ENCODE measurements around the gene CCNQ. TPM values are rescaled to one million over a fixed set of nuclear protein-coding genes. Genes with fewer than 3 reads are reported as not detected.

CCNQ gene
- total and polyA plus RNA-seq, 8 donors: 10.8 to 18.7 (median 13.6) TPM

DNA sequence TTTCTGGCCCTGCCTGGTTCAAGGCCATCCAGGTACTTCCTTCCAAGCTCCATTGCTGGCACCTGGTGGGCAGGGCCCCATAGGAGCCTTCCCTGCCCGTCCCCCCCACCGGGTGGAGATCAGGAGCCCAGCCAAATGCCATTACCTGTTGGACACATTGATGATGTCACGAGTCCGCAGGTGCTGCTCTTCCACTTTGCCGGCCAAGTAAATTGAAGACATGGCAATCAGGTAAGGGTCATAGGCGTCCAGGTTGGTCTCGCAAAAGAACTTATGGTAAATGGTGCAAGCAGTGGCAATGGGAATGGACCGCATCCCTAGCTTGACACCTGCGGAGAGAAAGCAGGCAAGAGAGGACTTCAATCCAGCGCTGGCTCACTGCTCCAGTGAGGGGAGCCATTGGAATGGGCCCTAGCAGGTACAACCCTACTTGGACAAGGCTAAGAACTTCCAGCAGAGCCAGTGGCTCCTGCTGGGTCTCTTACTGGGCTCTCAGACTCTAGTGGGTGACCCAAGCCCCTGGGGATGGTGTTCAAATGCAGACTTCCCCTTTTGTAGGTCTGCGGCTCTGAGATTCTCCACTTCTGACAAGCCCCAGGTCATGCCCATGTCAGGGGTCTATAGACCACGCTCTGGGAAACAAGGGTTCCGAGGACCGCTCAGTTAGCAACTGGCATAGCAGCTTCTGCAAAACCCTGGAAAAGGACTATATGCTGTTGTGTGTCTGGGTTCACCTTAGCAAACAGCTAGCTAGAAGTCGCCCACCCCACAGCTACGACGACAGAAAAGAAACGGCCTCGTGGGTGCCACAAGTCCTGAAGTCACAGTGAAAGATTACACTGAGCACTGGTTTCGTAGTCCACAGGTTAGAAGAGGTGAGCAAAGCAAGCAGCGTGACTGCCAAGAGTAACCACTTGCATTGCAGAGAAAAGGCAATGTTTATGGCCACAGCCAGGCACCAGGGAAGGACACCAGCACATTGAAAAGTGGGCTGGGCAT lies 2.8 kb downstream of the CCNQ start:
- no peaks in the 10 kb centered on the region for H3K27me3 ChIP-seq
- H3K9me3 ChIP-seq: no peaks in the 10 kb centered on the region
- intact Hi-C loops (cut with DNase I): no loop called here
- no peak overlapping the region for H3K4me3 ChIP-seq
- H3K27ac ChIP-seq: no peak overlapping the region
- peaks cover 0 to 47% of the 10 kb centered on the region in 2 donors for H3K36me3 ChIP-seq
- DNase-seq (peak in 1 of 4 donors; percentile 27), ATAC-seq (no peak)
- peaks cover 0 to 24% of the 10 kb centered on the region in 2 donors for H3K4me1 ChIP-seq
- TF ChIP-seq, protein P1, sequence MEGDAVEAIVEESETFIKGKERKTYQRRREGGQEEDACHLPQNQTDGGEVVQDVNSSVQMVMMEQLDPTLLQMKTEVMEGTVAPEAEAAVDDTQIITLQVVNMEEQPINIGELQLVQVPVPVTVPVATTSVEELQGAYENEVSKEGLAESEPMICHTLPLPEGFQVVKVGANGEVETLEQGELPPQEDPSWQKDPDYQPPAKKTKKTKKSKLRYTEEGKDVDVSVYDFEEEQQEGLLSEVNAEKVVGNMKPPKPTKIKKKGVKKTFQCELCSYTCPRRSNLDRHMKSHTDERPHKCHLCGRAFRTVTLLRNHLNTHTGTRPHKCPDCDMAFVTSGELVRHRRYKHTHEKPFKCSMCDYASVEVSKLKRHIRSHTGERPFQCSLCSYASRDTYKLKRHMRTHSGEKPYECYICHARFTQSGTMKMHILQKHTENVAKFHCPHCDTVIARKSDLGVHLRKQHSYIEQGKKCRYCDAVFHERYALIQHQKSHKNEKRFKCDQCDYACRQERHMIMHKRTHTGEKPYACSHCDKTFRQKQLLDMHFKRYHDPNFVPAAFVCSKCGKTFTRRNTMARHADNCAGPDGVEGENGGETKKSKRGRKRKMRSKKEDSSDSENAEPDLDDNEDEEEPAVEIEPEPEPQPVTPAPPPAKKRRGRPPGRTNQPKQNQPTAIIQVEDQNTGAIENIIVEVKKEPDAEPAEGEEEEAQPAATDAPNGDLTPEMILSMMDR (IDR thresholded peaks at IDR 0.05): no peak

DNA sequence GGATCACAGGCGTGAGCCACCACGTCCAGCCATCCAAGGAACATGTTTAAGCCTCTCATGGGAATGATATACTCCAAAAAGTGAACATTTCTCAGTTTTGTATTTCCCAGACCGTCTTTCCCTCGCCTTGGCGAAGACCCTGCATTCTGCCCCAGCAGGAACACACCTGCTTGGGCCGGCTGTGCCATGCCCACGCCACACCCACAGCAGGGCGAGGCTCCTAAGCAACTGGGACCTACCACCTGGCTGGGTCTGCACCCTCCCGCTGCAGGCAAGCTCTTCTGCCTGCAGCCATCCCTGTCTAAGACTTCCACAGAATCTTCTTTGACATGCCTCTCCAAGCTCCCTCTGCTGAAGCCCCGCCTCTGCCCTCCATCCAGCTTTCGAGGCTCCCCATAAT lies 3.6 kb downstream of the CCNQ start:
- TF ChIP-seq, protein P1 (IDR thresholded peaks at IDR 0.05): no peak
- Histone ChIP-seq H3K36me3 (peaks cover 0 to 55% of the 10 kb centered on the region in 2 donors), H3K4me3 (no peak overlapping the region), H3K27me3 (no peaks in the 10 kb centered on the region), H3K9me3 (no peaks in the 10 kb centered on the region), H3K27ac (no peak overlapping the region), H3K4me1 (peaks cover 0 to 24% of the 10 kb centered on the region in 2 donors)
- DNase-seq: peak in 1 of 4 donors; percentile 13
- ATAC-seq: no peak
- intact Hi-C loops (cut with DNase I): no loop called here

DNA sequence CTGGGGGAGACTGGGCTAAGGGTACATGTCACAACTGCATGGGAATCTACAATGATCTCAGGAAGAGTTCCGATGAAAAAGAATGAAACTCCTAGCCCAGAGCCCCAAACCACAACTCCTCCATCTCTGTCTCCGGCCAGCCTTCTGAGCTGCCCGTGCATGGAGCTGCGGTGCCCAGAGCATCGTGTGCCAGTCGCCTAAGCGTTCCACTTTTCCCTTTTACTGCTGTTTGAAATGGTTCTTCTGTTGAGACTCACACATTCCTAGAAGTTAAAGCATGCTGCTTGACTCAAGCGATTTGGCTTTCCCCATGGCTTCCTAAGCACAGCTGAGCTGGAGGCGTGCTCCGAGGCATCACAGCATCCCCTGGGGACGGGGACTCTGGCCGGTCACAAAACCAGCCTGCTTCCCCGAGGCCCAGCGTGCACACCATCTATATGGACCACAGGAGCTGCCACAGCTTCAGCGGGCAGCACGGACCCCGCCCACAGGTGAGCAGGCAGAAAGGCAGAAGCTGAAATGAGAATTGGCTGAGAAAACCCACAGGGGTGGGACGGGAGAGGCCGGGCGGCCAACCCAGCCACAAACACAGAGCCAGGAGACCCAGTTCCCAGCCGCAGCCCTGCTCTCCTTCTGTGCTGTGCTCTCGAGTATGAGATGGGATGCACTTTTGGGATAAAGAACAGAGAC lies 5.0 kb downstream of the CCNQ start:
- peaks cover 0 to 17% of the 10 kb centered on the region in 2 donors for H3K4me1 ChIP-seq
- intact Hi-C loops (cut with DNase I): no loop called here
- TF ChIP-seq, protein P1 (IDR thresholded peaks at IDR 0.05): no peak
- H3K27ac ChIP-seq: no peak overlapping the region
- DNase-seq (peak in 1 of 4 donors; percentile 22), ATAC-seq (no peak)
- H3K9me3 ChIP-seq: no peaks in the 10 kb centered on the region
- H3K4me3 ChIP-seq: no peak overlapping the region
- no peaks in the 10 kb centered on the region for H3K27me3 ChIP-seq
- H3K36me3 ChIP-seq: peaks cover 0 to 63% of the 10 kb centered on the region in 2 donors

DNA sequence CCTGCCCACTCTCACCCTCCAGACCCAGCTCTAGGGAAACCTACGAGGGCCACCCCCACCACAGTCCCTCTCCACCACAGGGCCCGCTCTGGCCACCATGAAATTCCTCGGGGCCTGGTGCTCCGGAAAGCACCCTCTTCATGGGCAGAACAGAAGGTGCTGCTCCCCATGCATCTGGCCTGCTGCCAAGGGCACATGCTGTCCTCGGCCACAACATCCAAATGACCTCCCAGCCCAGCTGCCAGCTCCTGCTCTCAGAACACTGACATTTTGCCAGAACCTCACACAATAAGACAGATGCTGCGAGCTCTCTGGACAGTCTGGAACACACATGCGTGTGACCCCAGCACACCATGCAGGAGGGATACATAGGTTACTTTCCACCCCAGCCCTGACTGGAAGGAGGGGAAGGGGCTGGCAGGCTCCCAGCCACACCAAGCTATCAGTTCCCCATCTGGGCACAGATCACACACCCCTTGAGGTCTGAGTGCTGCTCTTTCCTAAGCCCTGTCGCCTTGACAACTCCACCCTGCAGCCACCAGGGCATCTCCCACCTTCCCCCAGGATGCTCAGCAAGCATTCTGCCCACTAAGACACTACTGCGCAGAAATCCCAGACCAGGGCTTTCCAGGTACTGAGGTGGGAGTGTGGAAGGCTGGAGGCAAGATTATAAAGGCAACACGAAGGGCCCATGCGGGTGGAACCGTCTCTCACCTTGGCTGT lies 5.8 kb downstream of the CCNQ start:
- Histone ChIP-seq H3K4me3 (no peak overlapping the region), H3K27ac (no peak overlapping the region), H3K36me3 (peaks cover 0 to 72% of the 10 kb centered on the region in 2 donors), H3K27me3 (no peaks in the 10 kb centered on the region), H3K9me3 (no peaks in the 10 kb centered on the region), H3K4me1 (peaks cover 0 to 15% of the 10 kb centered on the region in 2 donors)
- DNase-seq: peak in 1 of 4 donors; percentile 4
- intact Hi-C loops (cut with DNase I): no loop called here
- ATAC-seq: no peak
- TF ChIP-seq, protein P1 (IDR thresholded peaks at IDR 0.05): no peak
